AG10803 (cell line): ENCODE data around the gene GRK3.
"Not testable (repeated sequence)": the region's sequence is repeated elsewhere in the genome, so short reads cannot be mapped to it uniquely, and the experiment has no call there.

ENCODE experiments used
- DNase-seq: peaks from one replicate; pipeline ENCODE4 v3.0.0; 2010; ENCODE audit warnings: low read depth
- H3K4me3 ChIP-seq: 2 replicates; pipeline ENCODE4 v1.5.1; 2011; ENCODE audit warnings: mild to moderate bottlenecking, low read length, control low read depth
- CTCF ChIP-seq: conservative IDR thresholded peaks from 2 replicates; pipeline ENCODE4 v1.5.1; 2011; ENCODE audit warnings: mild to moderate bottlenecking, low read length, control low read depth, inconsistent platforms

Gene GRK3

GRCh38 chr22:25602445-25602844, 38.0 kb downstream of the GRK3 start:
- DNase-seq: no peak
- no peak for TF ChIP-seq CTCF

GRCh38 chr22:25602916-25603315, 38.4 kb downstream of the GRK3 start:
- no peak for DNase-seq

More at GRCh38 chr22:25602445-25602844, 38.0 kb downstream of the GRK3 start:
- H3K4me3 ChIP-seq: no peak overlapping the region

GRCh38 chr22:25605146-25605545, 40.7 kb downstream of the GRK3 start:
- DNase-seq, H3K4me3 ChIP-seq: not testable (repeated sequence)

More at GRCh38 chr22:25602916-25603315, 38.4 kb downstream of the GRK3 start:
- H3K4me3 ChIP-seq: no peak overlapping the region
- no peak for TF ChIP-seq CTCF

GRCh38 chr22:25605565-25605964, 41.1 kb downstream of the GRK3 start:
- DNase-seq, H3K4me3 ChIP-seq: not testable (repeated sequence)

- DNase-seq, H3K4me3 ChIP-seq: not testable (repeated sequence)
Measured at GRCh38 chr22:25611284-25611683, 46.8 kb downstream of the GRK3 start.

GRCh38 chr22:25613131-25613530, 48.7 kb downstream of the GRK3 start:
- not testable (repeated sequence) for DNase-seq, H3K4me3 ChIP-seq

GRCh38 chr22:25613558-25613957, 49.1 kb downstream of the GRK3 start:
- not testable (repeated sequence) for H3K4me3 ChIP-seq, DNase-seq

- H3K4me3 ChIP-seq, DNase-seq: not testable (repeated sequence)
Measured at GRCh38 chr22:25614791-25615190, 50.3 kb downstream of the GRK3 start.

GRCh38 chr22:25621986-25622385, 57.5 kb downstream of the GRK3 start:
- no peak overlapping the region for H3K4me3 ChIP-seq
- peak; percentile 12 for DNase-seq
- no peak for TF ChIP-seq CTCF

- TF ChIP-seq CTCF: no peak
- DNase-seq: no peak
- H3K4me3 ChIP-seq: no peak overlapping the region
Measured at GRCh38 chr22:25623310-25623734, 58.8 kb downstream of the GRK3 start.

GRCh38 chr22:25623851-25624250, 59.4 kb downstream of the GRK3 start:
- TF ChIP-seq CTCF: no peak

More at GRCh38 chr22:25623851-25624250, 59.4 kb downstream of the GRK3 start:
- DNase-seq: no peak
- no peak overlapping the region for H3K4me3 ChIP-seq
